ENCODE measurements around the gene SBF1. TPM values are rescaled to one million over a fixed set of nuclear protein-coding genes. Genes with fewer than 3 reads are reported as not detected.

The SBF1 gene
- total RNA-seq, 1 donor from 2014 or later = 37.3 TPM

- DNase-seq (ENCODE audit: extremely low spot score in 2 of 2) = no peak
- Histone ChIP-seq H3K4me3 (no peak overlapping the region), H3K4me1 (no peaks in the 10 kb centered on the region), H3K9me3 (no peaks in the 10 kb centered on the region), H3K36me3 (peaks cover 0 to 65% of the 10 kb centered on the region in 2 donors), H3K27me3 (no peaks in the 10 kb centered on the region), H3K27ac (no peak overlapping the region)
- intact Hi-C loops (cut with DNase I) = no loop called here
- no peak for TF ChIP-seq POLR2A (IDR thresholded peaks at IDR 0.05)
Observed at GRCh38 chr22:50452649-50453048, 22.2 kb downstream of the SBF1 start.

- H3K4me1 ChIP-seq = peaks cover 10% of the 10 kb centered on the region
- intact Hi-C loops (cut with DNase I) = no loop called here
- H3K9me3 ChIP-seq = no peaks in the 10 kb centered on the region
- H3K4me3 ChIP-seq = no peak overlapping the region
- H3K27ac ChIP-seq = no peak overlapping the region
- DNase-seq (ENCODE audit: extremely low spot score in 2 of 2) = no peak
- no peaks in the 10 kb centered on the region for H3K27me3 ChIP-seq
- peaks cover 0 to 41% of the 10 kb centered on the region in 2 donors for H3K36me3 ChIP-seq
- TF ChIP-seq CTCF (IDR thresholded peaks at IDR 0.05) (no peak), POLR2AphosphoS5 (IDR thresholded peaks at IDR 0.05; ENCODE audit: insufficient read depth in 1 of 2, low read depth in 1 of 2) (no peak), POLR2A (IDR thresholded peaks at IDR 0.05) (no peak)
Observed at GRCh38 chr22:50447576-50448551, 27.0 kb downstream of the SBF1 start.

GRCh38 chr22:50446708-50447575 lies 27.9 kb downstream of the SBF1 start:
- intact Hi-C loops (cut with DNase I) = no loop called here
- Histone ChIP-seq H3K36me3 (peaks cover 0 to 41% of the 10 kb centered on the region in 2 donors), H3K27ac (no peak overlapping the region), H3K4me3 (no peak overlapping the region), H3K4me1 (peaks cover 10% of the 10 kb centered on the region), H3K9me3 (no peaks in the 10 kb centered on the region), H3K27me3 (no peaks in the 10 kb centered on the region)
- no peak for DNase-seq (ENCODE audit: extremely low spot score in 2 of 2)
- TF ChIP-seq POLR2AphosphoS5 (IDR thresholded peaks at IDR 0.05; ENCODE audit: insufficient read depth in 1 of 2, low read depth in 1 of 2) (no peak), CTCF (IDR thresholded peaks at IDR 0.05) (no peak), POLR2A (IDR thresholded peaks at IDR 0.05) (no peak)

- intact Hi-C loops (cut with DNase I) = no loop called here
- H3K4me1 ChIP-seq = peaks cover 10% of the 10 kb centered on the region
Observed at GRCh38 chr22:50445880-50446707, 28.7 kb downstream of the SBF1 start.

More at GRCh38 chr22:50445880-50446707, 28.7 kb downstream of the SBF1 start:
- no peaks in the 10 kb centered on the region for H3K9me3 ChIP-seq
- TF ChIP-seq CTCF (IDR thresholded peaks at IDR 0.05) = no peak
- TF ChIP-seq POLR2A (IDR thresholded peaks at IDR 0.05) = no peak
- TF ChIP-seq POLR2AphosphoS5 (IDR thresholded peaks at IDR 0.05; ENCODE audit: insufficient read depth in 1 of 2, low read depth in 1 of 2) = no peak
- DNase-seq (ENCODE audit: extremely low spot score in 2 of 2) = no peak
- H3K27ac ChIP-seq = no peak overlapping the region
- no peaks in the 10 kb centered on the region for H3K27me3 ChIP-seq
- H3K36me3 ChIP-seq = peaks cover 0 to 48% of the 10 kb centered on the region in 2 donors
- no peak overlapping the region for H3K4me3 ChIP-seq

Measured in vagina (tissue), 2 donors.